ENCODE results near the gene CAMK1. TPM values are rescaled to one million over a fixed set of nuclear protein-coding genes. Genes with fewer than 3 reads are reported as not detected.

The CAMK1 gene
- total and polyA plus RNA-seq, 2 of the 4 experiments (the other 2 are of a cell fraction) = 33.3 to 36.4 TPM

DNA sequence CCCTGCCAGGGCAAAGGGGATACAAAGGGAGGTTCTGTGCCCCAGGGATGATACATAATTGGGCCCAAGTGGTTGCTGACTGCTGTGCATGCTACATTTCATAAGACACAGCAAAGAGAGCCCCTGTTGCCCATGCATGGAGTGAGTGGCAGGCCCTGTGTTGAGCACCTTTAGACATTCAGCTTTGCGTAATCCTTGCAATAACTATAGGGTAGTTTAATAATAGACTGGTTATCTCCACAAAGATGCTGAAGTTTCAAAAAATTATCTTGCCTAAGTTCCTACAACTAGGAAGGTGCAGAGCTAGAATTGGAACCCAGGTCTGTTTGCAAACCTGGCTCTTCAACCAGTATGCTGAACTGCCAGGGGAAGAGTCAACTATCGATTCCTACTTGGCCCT is 21.7 kb downstream of the CAMK1 start:
- H2AK5ac ChIP-seq (ENCODE audit: low read depth, low read length) = no peak overlapping the region
- no peak overlapping the region for H3K9ac ChIP-seq (ENCODE audit: low read depth, low read length)
- CTCF ChIA-PET = no interaction called here
- WGBS, 2 experiments (ENCODE audit: extremely low coverage in 2 of 2, insufficient read length in 1 of 2) = no CpG with 5 or more reads among the region's 2 CpGs
- no peak overlapping the region for H3K27ac ChIP-seq (ENCODE audit: insufficient read depth, low read length)
- no peak overlapping the region for H3K4me3 ChIP-seq (ENCODE audit: insufficient read depth, low read depth, low read length)
- DNase-seq = no peak
- peaks cover 17 to 42% of the 10 kb centered on the region in 2 experiments for H3K79me1 ChIP-seq (ENCODE audit: low read depth in 1 of 2, low read length in 2 of 2)
- no peak overlapping the region for H4K8ac ChIP-seq (ENCODE audit: low read depth in 2 of 2, low read length in 2 of 2)
- H2AFZ ChIP-seq (replicated peaks; ENCODE audit: low read length, poor library complexity) = no peak overlapping the region
- H4K5ac ChIP-seq (ENCODE audit: low read depth, low read length) = no peak overlapping the region
- no peak overlapping the region for H3K23ac ChIP-seq (ENCODE audit: low read depth, low read length)
- H3K4me1 ChIP-seq (ENCODE audit: control insufficient read depth, insufficient read depth, low read length) = peaks cover 20% of the 10 kb centered on the region
- no peak for ATAC-seq (ENCODE audit: low read depth)
- in situ Hi-C loops (cut with MboI; ENCODE audit: low sequenced_read_pairs) = no loop called here
- H3K9me1 ChIP-seq (ENCODE audit: insufficient read depth, low read length) = peaks cover 17% of the 10 kb centered on the region
- no peak overlapping the region for H3K4ac ChIP-seq (ENCODE audit: low read depth, low read length)
- H4K20me1 ChIP-seq (ENCODE audit: insufficient read depth, low read length) = no peaks in the 10 kb centered on the region
- H2BK5ac ChIP-seq (ENCODE audit: low read depth, low read length, poor library complexity, severe bottlenecking) = no peak overlapping the region
- dilution Hi-C loops (cut with HindIII; ENCODE audit: low sequenced_read_pairs, unreplicated experiment) = no loop called here
- no peak overlapping the region for H3K14ac ChIP-seq (replicated peaks; ENCODE audit: low read depth, low read length)
- H3K27me3 ChIP-seq (ENCODE audit: control insufficient read depth, insufficient read depth, low read length) = no peaks in the 10 kb centered on the region
- H2AK9ac ChIP-seq (replicated peaks; ENCODE audit: low read depth, low read length, poor library complexity) = no peak overlapping the region
- no peak overlapping the region for H2BK120ac ChIP-seq (ENCODE audit: low read depth, low read length)
- intact Hi-C loops (cut with micrococcal nuclease) = no loop called here
- H3K36me3 ChIP-seq (ENCODE audit: control insufficient read depth, insufficient read depth, low read length) = peaks cover 52% of the 10 kb centered on the region
- no peak overlapping the region for H3K56ac ChIP-seq (ENCODE audit: extremely low read depth, insufficient read depth, low read length)
- no peaks in the 10 kb centered on the region for H3K9me3 ChIP-seq (ENCODE audit: control insufficient read depth, insufficient read depth, low read length)
- H4K91ac ChIP-seq (ENCODE audit: insufficient read depth, low read depth, low read length) = no peak overlapping the region
- no TSS peak for BruUV-seq (replicated peaks)
- no peak overlapping the region for H2BK15ac ChIP-seq (ENCODE audit: low read depth, low read length)
- no peak overlapping the region for H3K4me2 ChIP-seq (ENCODE audit: low read depth, low read length)
- no peak overlapping the region for H3K18ac ChIP-seq (ENCODE audit: low read depth, low read length)
- TF ChIP-seq MXI1 (IDR thresholded peaks at IDR 0.05; ENCODE audit: borderline replicate concordance, low read depth, low read length) (no peak), POLR2A (IDR thresholded peaks at IDR 0.05; ENCODE audit: low read depth, low read length) (no peak), RCOR1 (IDR thresholded peaks at IDR 0.05; ENCODE audit: insufficient replicate concordance, low read length) (no peak), MAZ (IDR thresholded peaks at IDR 0.05; ENCODE audit: borderline replicate concordance, low read depth, low read length) (no peak), FOS (IDR thresholded peaks at IDR 0.05; ENCODE audit: low read depth, low read length) (no peak), SMC3 (IDR thresholded peaks at IDR 0.05; ENCODE audit: low read depth, low read length) (no peak), CEBPB (IDR thresholded peaks at IDR 0.05; ENCODE audit: low read depth, low read length) (no peak), NFE2L2 (IDR thresholded peaks at IDR 0.05; ENCODE audit: low read depth, low read length) (no peak), MAFK (IDR thresholded peaks at IDR 0.05; ENCODE audit: low read depth, low read length) (no peak), CHD1 (IDR thresholded peaks at IDR 0.05; ENCODE audit: low read depth, low read length) (no peak), RFX5 (IDR thresholded peaks at IDR 0.05; ENCODE audit: low read depth, low read length) (no peak), BHLHE40 (IDR thresholded peaks at IDR 0.05; ENCODE audit: low read depth, low read length) (no peak)
- TF ChIP-seq, protein P1, sequence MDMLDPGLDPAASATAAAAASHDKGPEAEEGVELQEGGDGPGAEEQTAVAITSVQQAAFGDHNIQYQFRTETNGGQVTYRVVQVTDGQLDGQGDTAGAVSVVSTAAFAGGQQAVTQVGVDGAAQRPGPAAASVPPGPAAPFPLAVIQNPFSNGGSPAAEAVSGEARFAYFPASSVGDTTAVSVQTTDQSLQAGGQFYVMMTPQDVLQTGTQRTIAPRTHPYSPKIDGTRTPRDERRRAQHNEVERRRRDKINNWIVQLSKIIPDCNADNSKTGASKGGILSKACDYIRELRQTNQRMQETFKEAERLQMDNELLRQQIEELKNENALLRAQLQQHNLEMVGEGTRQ (IDR thresholded peaks at IDR 0.05; ENCODE audit: low read depth, low read length) = no peak
- TF ChIP-seq, protein P2, sequence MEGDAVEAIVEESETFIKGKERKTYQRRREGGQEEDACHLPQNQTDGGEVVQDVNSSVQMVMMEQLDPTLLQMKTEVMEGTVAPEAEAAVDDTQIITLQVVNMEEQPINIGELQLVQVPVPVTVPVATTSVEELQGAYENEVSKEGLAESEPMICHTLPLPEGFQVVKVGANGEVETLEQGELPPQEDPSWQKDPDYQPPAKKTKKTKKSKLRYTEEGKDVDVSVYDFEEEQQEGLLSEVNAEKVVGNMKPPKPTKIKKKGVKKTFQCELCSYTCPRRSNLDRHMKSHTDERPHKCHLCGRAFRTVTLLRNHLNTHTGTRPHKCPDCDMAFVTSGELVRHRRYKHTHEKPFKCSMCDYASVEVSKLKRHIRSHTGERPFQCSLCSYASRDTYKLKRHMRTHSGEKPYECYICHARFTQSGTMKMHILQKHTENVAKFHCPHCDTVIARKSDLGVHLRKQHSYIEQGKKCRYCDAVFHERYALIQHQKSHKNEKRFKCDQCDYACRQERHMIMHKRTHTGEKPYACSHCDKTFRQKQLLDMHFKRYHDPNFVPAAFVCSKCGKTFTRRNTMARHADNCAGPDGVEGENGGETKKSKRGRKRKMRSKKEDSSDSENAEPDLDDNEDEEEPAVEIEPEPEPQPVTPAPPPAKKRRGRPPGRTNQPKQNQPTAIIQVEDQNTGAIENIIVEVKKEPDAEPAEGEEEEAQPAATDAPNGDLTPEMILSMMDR (conservative IDR thresholded peaks at IDR 0.05; ENCODE audit: low read depth, low read length) = no peak
- TF ChIP-seq, protein P3, sequence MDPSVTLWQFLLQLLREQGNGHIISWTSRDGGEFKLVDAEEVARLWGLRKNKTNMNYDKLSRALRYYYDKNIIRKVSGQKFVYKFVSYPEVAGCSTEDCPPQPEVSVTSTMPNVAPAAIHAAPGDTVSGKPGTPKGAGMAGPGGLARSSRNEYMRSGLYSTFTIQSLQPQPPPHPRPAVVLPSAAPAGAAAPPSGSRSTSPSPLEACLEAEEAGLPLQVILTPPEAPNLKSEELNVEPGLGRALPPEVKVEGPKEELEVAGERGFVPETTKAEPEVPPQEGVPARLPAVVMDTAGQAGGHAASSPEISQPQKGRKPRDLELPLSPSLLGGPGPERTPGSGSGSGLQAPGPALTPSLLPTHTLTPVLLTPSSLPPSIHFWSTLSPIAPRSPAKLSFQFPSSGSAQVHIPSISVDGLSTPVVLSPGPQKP (IDR thresholded peaks at IDR 0.05; ENCODE audit: borderline replicate concordance, low read depth, low read length) = no peak
- H2BK20ac ChIP-seq (ENCODE audit: low read depth, low read length) = no peak overlapping the region
- POLR2A ChIA-PET (ENCODE audit: unreplicated experiment) = no interaction called here

Measured in IMR-90 (cell line).